Activated CD4-positive, alpha-beta T cell treated with anti-CD3 and anti-CD28 coated beads, Interleukin-2, amount 10 ng/mL, durations not matched to agents 24 days and 14 days (primary cell): Measurements from ENCODE around the gene HDAC3. TPM values are rescaled to one million over a fixed set of nuclear protein-coding genes. Genes with fewer than 3 reads are reported as not detected.
"Not testable (repeated sequence)": the region's sequence is repeated elsewhere in the genome, so short reads cannot be mapped to it uniquely, and the experiment has no call there.

Experiments
- DNase-seq: peaks from one replicate; pipeline ENCODE4 v3.0.0; 2022
- H3K27ac Mint-ChIP-seq: one replicate; pipeline ENCODE4 v1.8.0; 2022; ENCODE audit warnings: mild to moderate bottlenecking, mixed read lengths
- H3K27me3 Mint-ChIP-seq: one replicate; pipeline ENCODE4 v1.8.0; 2022; ENCODE audit warnings: mixed read lengths
- H3K36me3 Mint-ChIP-seq: one replicate; pipeline ENCODE4 v1.8.0; 2022; ENCODE audit warnings: low read depth, mild to moderate bottlenecking, mixed read lengths
- H3K4me1 Mint-ChIP-seq: one replicate; pipeline ENCODE4 v1.8.0; 2021; ENCODE audit warnings: mixed read lengths
- H3K4me3 Mint-ChIP-seq: one replicate; pipeline ENCODE4 v1.8.0; 2022; ENCODE audit warnings: mild to moderate bottlenecking, moderate library complexity, mixed read lengths
- H3K9me3 Mint-ChIP-seq: one replicate; pipeline ENCODE4 v1.8.0; 2021; ENCODE audit warnings: mixed read lengths
- intact Hi-C: fragments of 100-400 bp; cut with micrococcal nuclease; formaldehyde crosslinking; loops from one replicate; pipeline ENCODE4 v1.15.1; 2023
- total RNA-seq: library from RNA; stranded (reverse); gene quantifications from 2 replicates; pipeline ENCODE4 v1.2.3, GENCODE V29; 2022

Gene HDAC3
- total RNA-seq, 1 donor from 2014 or later, result 88.1 TPM

GRCh38 chr5:141617682-141618029 lies 19.0 kb downstream of the HDAC3 start:
- Mint-ChIP-seq H3K9me3 (no peaks in the 10 kb centered on the region), H3K4me1 (peaks cover 58% of the 10 kb centered on the region), H3K36me3 (peaks cover 43% of the 10 kb centered on the region), H3K27ac (peak overlapping the region; percentile 99), H3K4me3 (peak overlapping the region; percentile 100), H3K27me3 (no peaks in the 10 kb centered on the region)
- intact Hi-C loops, result no loop called here
- peak; percentile 71 for DNase-seq

- no peaks in the 10 kb centered on the region for H3K27me3 Mint-ChIP-seq
- peaks cover 62% of the 10 kb centered on the region for H3K4me1 Mint-ChIP-seq
- H3K9me3 Mint-ChIP-seq, result no peaks in the 10 kb centered on the region
- DNase-seq, result no peak
- intact Hi-C loops, result no loop called here
- peak overlapping the region; percentile 100 for H3K4me3 Mint-ChIP-seq
- H3K36me3 Mint-ChIP-seq, result peaks cover 45% of the 10 kb centered on the region
- H3K27ac Mint-ChIP-seq, result peak overlapping the region; percentile 99
Measured at GRCh38 chr5:141617128-141617527, 19.5 kb downstream of the HDAC3 start.

GRCh38 chr5:141615991-141616720 lies 20.5 kb downstream of the HDAC3 start:
- H3K27me3 Mint-ChIP-seq, result no peaks in the 10 kb centered on the region
- no peaks in the 10 kb centered on the region for H3K9me3 Mint-ChIP-seq
- intact Hi-C loops, result no loop called here
- peaks cover 64% of the 10 kb centered on the region for H3K4me1 Mint-ChIP-seq
- no peak for DNase-seq
- peak overlapping the region; percentile 100 for H3K4me3 Mint-ChIP-seq
- H3K27ac Mint-ChIP-seq, result peak overlapping the region; percentile 68
- H3K36me3 Mint-ChIP-seq, result peaks cover 42% of the 10 kb centered on the region

GRCh38 chr5:141613344-141613743 lies 23.3 kb downstream of the HDAC3 start:
- H3K36me3 Mint-ChIP-seq, result peaks cover 50% of the 10 kb centered on the region
- H3K27ac Mint-ChIP-seq, result peak overlapping the region; percentile 59
- DNase-seq, result no peak
- intact Hi-C loops, result no loop called here
- H3K4me1 Mint-ChIP-seq, result peaks cover 72% of the 10 kb centered on the region
- H3K4me3 Mint-ChIP-seq, result peak overlapping the region; percentile 59
- no peaks in the 10 kb centered on the region for H3K9me3 Mint-ChIP-seq
- no peaks in the 10 kb centered on the region for H3K27me3 Mint-ChIP-seq

- Mint-ChIP-seq H3K27me3 (no peaks in the 10 kb centered on the region), H3K36me3 (peaks cover 50% of the 10 kb centered on the region), H3K9me3 (no peaks in the 10 kb centered on the region), H3K4me3 (peak overlapping the region; percentile 56), H3K4me1 (peaks cover 68% of the 10 kb centered on the region), H3K27ac (peak overlapping the region; percentile 75)
- DNase-seq, result no peak
- intact Hi-C loops, result no loop called here
Measured at GRCh38 chr5:141611289-141611688, 25.4 kb downstream of the HDAC3 start.

GRCh38 chr5:141609921-141610320 lies 26.7 kb downstream of the HDAC3 start:
- H3K9me3 Mint-ChIP-seq, H3K27me3 Mint-ChIP-seq, DNase-seq, intact Hi-C loops: not testable (repeated sequence)
- Mint-ChIP-seq H3K4me1 (peaks cover 70% of the 10 kb centered on the region), H3K4me3 (peak overlapping the region; percentile 54), H3K27ac (peak overlapping the region; percentile 76), H3K36me3 (peaks cover 48% of the 10 kb centered on the region)

- Mint-ChIP-seq H3K9me3 (no peaks in the 10 kb centered on the region), H3K36me3 (peaks cover 44% of the 10 kb centered on the region), H3K4me3 (peak overlapping the region; percentile 60), H3K27ac (no peak overlapping the region), H3K27me3 (no peaks in the 10 kb centered on the region), H3K4me1 (peaks cover 71% of the 10 kb centered on the region)
- intact Hi-C loops, result no loop called here
- DNase-seq, result no peak
Measured at GRCh38 chr5:141609044-141609443, 27.6 kb downstream of the HDAC3 start.

- peak overlapping the region; percentile 60 for H3K4me3 Mint-ChIP-seq
- intact Hi-C loops, result no loop called here
- H3K4me1 Mint-ChIP-seq, result peaks cover 72% of the 10 kb centered on the region
- peaks cover 43% of the 10 kb centered on the region for H3K36me3 Mint-ChIP-seq
- H3K9me3 Mint-ChIP-seq, result no peaks in the 10 kb centered on the region
- H3K27me3 Mint-ChIP-seq, result no peaks in the 10 kb centered on the region
- peak overlapping the region; percentile 82 for H3K27ac Mint-ChIP-seq
- DNase-seq, result no peak
Measured at GRCh38 chr5:141608557-141608956, 28.1 kb downstream of the HDAC3 start.

GRCh38 chr5:141608046-141608445 lies 28.6 kb downstream of the HDAC3 start:
- H3K36me3 Mint-ChIP-seq, result peaks cover 39% of the 10 kb centered on the region
- H3K4me1 Mint-ChIP-seq, result peaks cover 69% of the 10 kb centered on the region
- no peaks in the 10 kb centered on the region for H3K27me3 Mint-ChIP-seq
- H3K27ac Mint-ChIP-seq, result peak overlapping the region; percentile 82
- intact Hi-C loops, result no loop called here
- DNase-seq, result no peak
- H3K9me3 Mint-ChIP-seq, result no peaks in the 10 kb centered on the region
- peak overlapping the region; percentile 60 for H3K4me3 Mint-ChIP-seq

- H3K4me1 Mint-ChIP-seq, result peaks cover 68% of the 10 kb centered on the region
- intact Hi-C loops, result loop anchor here (1.0 kb wide), 3 partner anchors 8 to 14 kb away; no protein-coding TSS in a partner anchor
- DNase-seq, result peak; percentile 93
- no peaks in the 10 kb centered on the region for H3K27me3 Mint-ChIP-seq
- peaks cover 26% of the 10 kb centered on the region for H3K36me3 Mint-ChIP-seq
- H3K4me3 Mint-ChIP-seq, result peak overlapping the region; percentile 84
- peak overlapping the region; percentile 97 for H3K27ac Mint-ChIP-seq
- no peaks in the 10 kb centered on the region for H3K9me3 Mint-ChIP-seq
Measured at GRCh38 chr5:141605523-141606277, 30.9 kb downstream of the HDAC3 start.

GRCh38 chr5:141603923-141604717 lies 32.5 kb downstream of the HDAC3 start:
- intact Hi-C loops, result no loop called here
- DNase-seq, result peak; percentile 72
- Mint-ChIP-seq H3K27me3 (no peaks in the 10 kb centered on the region), H3K36me3 (peaks cover 15% of the 10 kb centered on the region), H3K9me3 (no peaks in the 10 kb centered on the region), H3K4me1 (peaks cover 71% of the 10 kb centered on the region), H3K27ac (peak overlapping the region; percentile 77), H3K4me3 (peak overlapping the region; percentile 70)

- H3K4me3 Mint-ChIP-seq, result peak overlapping the region; percentile 54
- H3K27ac Mint-ChIP-seq, result peak overlapping the region; percentile 79
- no peaks in the 10 kb centered on the region for H3K9me3 Mint-ChIP-seq
- intact Hi-C loops, result no loop called here
- H3K4me1 Mint-ChIP-seq, result peaks cover 68% of the 10 kb centered on the region
- H3K27me3 Mint-ChIP-seq, result no peaks in the 10 kb centered on the region
- no peak for DNase-seq
- peaks cover 10% of the 10 kb centered on the region for H3K36me3 Mint-ChIP-seq
Measured at GRCh38 chr5:141602606-141603005, 34.0 kb downstream of the HDAC3 start.

- Mint-ChIP-seq H3K4me3 (no peak overlapping the region), H3K4me1 (peaks cover 54% of the 10 kb centered on the region), H3K27ac (peak overlapping the region; percentile 52), H3K36me3 (peaks cover 11% of the 10 kb centered on the region), H3K9me3 (no peaks in the 10 kb centered on the region), H3K27me3 (no peaks in the 10 kb centered on the region)
- DNase-seq, result no peak
- intact Hi-C loops, result no loop called here
Measured at GRCh38 chr5:141598391-141599345, 38.0 kb downstream of the HDAC3 start.
